ENCODE data around the gene FPR1.

FPR1 gene

DNA sequence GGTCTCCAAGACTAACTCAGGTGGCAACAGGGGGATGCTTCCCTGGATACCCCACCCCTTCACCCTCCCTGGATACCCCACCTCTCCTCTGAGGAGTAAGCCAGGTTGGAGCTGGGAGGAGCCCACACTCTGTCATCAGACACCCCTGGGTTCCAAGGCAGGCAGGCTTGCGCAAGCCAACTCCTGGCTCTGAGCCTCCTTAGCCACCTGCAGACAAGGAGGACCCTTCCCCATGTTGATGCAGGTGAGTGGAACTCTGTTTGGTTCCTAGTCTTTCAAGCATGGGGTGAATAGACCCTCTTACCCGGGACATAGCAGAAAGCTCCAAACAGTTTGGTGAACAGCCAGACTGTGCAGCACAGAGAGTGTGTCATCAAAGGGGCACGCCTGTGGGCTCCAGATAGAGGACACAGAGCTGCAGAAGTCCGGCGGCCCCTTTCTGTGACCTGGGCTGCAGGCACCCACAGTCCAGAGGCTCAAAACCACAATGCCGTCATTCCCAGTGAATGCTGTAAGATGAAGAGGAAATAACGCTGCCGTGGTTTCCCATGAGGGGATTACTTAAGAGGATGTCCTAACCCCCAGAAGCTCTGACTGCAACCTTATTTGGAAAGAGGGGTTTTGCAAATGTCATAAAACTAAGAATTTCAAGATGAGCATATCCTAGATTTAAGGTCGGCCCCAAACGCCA, 15.8 kb downstream of the FPR1 start:
- no peak for DNase-seq

DNA sequence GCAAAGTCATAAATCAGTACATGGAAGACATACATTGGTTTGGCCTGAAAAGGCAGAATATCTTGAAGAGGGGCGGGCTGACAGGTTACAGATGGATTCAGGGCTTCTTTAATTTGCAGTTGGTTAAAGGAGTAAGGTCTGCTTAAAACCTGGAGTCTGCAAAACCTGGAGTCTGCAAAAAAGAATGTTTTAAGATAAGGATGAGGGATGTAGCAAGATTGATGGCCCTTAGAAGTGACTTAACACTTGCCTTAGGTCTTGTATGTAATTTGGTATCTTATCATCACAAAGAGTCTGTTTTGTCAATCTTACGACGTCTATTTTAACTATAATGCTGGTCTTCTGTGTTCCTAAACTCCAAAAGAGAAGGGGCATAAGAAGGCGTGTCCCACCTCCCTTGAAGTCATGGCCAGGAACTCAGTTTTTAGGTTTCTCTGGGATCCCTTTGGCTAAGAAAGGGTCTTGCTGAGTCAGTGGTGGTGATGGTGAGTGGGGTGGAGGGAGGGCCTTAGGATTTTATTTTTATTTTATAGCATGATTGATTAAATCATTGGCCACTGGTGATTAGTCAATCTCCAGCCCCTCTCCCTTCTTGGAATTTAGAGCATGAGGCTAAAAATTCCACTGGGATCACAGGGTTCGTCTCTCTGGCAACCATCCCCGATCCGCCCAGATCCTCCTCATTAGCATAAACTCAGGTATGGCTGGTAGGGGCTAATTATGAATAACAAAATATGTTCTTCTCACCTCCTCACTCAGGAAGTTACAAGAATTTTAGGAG, 17.7 kb downstream of the FPR1 start:
- DNase-seq, result no peak

DNA sequence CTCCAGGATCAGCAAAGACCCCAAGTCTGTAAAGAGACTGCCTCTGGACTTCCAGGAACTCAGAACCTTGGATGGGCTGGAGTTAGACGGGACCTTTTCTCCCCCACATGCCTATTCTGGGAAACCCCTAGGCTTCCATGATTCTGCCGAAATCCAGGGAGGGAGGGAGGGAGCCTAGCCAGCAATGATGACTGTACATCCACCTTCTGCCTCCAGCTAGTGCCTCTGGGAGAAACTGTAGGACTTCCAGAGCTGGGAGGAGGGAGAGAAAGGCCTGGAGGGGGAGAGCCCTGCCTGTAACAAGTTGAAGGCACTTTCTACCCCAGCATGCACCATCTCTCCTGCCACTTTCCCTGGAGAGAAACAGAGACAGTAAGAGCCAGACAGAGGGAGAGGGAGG, 21.9 kb downstream of the FPR1 start:
- DNase-seq, result no peak

DNA sequence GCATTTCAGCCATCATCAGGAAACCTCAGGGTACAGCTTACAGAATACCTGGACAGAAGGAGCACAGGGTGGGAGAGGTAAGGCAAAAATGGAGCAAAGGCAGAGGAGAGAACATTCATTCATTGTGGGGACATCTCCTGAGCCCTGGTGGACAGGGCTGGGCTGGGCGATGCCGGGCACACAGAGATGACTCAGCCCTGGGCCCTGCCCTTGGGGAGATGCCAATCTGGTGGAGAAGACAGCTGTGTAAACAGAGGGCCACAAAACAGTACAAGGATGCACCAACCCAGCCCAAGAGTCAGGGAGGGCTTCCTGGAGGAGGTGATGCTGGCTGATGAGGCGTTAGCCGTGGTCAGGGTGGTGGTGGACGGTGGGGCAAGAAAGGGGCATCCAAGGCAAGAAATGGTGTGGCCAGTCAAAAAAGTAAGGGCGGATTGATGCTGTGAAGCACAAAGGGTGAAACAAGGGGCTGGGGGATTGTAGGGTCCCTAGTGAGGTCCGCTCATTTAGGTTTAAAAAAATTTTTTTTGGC, 24.3 kb downstream of the FPR1 start:
- no peak for DNase-seq

DNA sequence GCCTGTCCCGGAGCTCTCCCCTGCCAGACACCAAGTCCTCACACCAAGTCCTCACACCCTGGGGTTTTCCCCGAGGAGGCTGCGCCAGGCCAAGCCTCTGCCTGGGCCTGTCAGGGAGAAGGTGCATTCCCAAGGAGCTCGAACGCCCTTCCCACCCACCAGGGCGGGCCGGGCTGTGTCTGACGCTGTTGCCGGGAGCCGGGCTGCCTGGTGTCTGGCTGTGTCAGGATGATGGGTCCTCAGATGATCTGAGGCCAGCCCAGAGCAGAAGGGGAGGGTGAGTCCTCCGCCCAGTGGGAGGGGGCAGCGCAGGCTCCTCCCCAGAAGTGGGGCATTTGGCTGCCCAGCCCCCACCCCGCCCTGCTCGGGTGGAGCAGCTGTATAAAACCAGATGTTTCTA, 25.6 kb downstream of the FPR1 start:
- no peak for DNase-seq

DNA sequence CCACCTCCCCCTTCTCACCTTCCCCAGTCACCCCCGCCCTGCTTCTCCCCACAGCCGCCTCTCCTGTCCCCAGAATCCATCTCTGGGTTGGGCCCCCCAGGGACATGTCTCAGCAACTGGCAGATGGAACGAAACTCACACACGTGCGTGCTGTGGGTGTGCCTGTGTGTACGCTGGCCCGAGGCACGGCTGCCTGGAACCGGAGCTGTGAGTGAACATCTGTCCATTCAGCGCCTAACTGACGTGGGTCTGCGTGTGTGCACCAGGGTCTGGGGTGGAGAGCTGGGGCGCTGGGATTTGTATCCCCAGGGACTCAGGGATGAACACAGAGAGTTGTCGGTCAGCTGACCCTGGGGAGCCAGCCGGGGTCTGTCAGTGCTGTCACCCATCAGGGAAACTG, 27.1 kb downstream of the FPR1 start:
- no peak for DNase-seq

DNA sequence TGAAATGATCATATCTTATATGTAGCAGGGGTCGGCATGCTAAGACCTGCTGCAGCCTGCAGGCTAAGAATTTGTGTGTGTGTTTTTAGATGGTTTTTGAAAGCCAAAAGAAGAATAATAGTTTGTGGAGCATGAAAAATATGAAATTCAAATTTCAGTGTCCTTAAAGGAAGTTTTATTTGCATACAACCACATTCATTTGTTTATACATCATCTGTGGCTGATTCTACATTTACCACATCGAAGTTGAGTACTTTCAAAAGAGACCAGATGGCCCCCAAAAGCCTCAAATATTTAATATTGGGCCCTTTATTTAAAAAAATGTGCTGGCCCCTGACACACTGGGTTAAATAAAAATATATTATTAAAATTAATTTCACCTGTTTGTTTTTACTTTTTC, 29.2 kb downstream of the FPR1 start:
- no peak for DNase-seq

DNA sequence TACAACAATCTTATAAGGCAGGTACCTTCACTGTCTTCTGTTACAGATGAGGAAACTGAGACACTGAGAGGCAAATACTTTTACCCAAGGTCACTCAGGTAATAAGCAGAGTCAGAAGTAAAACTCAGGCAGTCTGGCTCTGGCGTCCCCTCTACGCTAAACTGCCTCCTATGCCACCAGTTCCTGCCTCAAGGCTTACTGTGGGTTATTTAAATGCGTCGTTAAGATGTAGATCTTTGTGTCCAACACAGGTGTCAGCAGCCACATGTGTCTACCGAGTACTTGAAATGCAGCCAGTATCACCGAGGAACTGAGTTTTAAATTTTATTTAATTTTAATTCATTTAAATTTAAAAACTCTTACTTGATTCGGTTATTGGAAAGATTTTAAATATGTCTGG, 29.8 kb downstream of the FPR1 start:
- no peak for DNase-seq

DNA sequence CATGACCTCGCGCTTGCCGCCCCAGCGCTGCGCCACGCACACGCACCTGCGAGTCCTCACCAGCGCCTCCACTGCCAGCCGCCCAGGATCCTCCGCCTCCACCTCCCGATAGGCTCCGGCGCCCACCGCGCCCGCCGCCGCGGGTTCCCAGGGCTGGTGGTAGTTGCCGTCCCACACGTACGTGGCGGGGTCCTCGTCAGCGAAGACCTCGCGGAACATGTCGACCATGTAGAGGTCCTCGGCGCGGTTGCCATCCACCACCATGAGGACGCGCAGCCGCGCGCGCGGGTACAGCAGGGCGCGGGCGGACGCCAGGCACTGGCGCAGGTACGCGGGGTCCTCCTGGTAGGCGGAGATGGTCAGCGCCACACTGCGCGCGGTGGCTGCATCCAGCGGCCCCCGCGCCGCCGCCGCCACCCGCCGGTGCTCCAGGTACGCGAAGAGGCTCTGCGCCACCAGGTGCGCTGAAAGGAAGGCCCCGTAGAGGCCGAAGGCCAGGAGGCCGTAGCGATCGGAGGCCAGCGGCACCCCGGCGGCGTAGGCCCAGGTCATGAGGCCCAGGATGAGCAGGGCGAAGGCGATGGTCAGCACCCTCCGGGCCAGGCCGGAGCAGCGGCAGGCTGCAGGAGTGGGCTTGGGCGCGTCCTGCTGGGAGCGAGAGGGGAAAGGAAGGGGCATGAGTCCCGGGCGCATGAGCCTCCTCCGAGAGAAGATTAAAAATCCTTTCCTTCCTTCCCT, 32.3 kb downstream of the FPR1 start:
- no peak for DNase-seq

DNA sequence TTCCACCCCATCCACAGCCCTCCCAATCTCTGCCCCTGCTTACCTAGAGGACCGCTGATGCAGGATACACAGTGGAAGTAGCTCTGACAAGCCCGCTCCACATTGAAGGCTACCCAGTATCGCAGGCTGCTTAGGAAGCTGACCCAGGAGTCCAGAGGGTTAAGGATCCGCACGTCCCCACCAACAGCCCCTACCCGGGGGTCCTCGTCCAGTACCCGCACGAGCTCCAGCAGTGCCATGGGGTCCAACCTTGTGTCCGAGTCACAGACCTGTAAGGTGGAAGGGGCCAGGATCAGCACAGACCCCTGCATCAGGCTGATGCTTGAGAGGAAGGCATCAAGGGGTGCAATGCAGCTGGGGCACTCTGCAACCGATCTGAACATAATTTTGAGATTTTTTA, 34.8 kb downstream of the FPR1 start:
- no peak for DNase-seq

DNA sequence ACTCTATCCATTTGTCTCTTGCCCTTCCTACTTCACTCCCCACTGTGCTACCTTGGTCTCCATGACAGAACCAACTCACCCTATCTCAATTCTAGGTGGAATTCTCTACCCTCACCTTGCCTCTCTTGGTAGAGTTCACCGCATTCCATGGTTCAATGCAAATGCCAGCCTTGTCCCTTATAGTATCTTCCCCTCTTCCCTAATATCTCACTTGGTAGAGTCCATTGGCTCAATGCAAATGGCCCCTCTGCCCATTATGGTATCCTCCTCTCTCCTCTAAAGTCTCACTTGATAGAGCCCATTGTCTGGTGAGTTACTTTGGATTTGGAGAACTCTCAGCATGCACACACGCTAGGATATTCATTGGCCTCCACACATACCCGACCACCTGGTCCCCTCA, 35.8 kb downstream of the FPR1 start:
- DNase-seq, result no peak

DNA sequence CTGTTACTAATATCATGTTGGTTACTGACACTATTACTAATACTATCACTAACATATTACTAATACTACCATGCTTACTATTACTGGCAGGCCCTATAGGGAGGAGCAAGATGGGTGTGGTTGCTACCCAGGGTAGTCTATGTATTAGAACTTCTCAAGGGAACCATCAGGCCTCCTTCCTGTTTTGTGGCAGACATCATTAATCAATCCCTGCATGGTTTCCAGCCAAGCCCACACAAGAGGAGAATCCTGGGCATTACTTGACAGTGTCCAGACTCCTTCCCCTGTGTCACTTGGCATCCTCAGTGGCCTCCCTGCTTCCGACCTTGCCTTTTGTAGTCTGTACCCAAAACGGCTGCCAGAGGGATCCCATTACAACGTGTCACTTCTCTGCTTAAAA, 36.8 kb downstream of the FPR1 start:
- no peak for DNase-seq

DNA sequence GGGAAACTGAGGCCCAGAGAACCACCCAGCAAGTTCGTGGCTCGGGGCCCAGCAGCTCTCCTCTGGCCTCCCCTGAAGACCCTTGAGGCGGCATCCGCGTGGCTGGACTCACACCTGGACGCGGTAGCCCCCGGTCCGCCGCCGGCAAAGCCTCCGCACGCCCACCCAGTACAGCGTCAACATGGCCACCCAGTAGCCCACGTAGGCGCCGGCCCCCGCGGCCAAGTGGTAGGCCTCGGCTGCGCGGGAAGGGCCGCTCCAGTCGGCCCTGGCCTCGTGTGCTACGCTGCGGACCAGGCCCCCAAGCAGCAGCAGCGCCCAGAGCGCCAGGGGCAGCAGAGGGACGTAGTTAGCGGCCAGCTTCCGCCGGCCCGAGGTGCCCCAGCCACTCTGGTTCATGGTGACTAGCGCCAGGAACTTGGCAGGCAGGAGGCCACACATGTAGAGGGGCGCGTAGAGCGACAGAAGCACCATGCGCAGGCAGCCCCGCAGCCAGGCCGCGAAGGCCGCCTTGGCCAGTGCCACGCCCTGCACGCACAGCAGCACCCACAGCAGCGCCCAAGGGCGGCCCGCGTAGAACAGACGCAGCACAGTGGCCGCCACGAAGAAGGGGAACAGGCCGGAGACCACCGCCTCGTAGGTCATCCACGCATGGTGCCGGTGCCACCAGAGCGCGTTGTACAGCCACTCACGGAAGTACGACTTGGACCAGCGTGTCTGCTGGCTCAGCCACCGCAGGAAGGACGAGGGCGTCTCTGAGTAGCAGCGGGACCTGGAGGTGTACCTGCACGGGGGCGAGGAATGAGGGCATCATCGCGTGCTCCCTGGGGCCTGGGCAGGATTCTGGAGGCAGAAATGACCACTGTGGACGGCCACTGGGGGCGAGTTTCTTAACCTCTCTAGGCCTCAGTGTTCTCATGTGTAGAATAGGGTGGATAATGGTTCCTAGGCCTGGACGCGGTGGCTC, 38.1 kb downstream of the FPR1 start:
- DNase-seq, result no peak

DNA sequence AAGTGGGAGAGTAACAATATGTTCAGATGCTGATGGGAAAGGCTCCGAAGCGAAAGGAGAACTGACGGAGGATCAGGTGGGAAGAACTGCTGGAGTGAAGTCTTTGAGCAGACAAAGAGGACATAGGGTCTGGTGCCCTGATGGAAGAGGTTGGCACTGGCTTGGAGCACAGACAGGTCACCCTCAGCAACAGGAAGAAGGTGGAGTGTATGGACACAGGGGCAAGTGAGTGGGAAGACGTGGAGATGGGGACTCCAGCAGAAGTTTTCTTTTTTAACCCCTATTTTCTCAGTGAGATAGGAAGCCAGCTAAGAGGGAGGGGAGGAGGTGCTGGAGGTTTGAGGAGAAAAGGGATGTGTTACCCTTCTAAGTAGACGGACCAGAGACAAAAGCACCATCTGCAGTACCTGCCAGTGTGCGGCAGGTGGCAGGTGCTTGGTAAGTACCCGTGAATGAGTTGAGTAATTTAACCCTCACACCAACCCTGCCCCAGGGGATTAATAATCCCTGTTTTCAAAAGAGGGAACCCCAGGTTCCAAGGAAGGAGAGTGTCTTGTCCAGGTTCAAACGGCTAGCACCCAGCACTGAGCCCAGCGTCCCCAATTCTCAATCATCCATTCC, 39.1 kb downstream of the FPR1 start:
- peak; percentile 34 for DNase-seq

DNA sequence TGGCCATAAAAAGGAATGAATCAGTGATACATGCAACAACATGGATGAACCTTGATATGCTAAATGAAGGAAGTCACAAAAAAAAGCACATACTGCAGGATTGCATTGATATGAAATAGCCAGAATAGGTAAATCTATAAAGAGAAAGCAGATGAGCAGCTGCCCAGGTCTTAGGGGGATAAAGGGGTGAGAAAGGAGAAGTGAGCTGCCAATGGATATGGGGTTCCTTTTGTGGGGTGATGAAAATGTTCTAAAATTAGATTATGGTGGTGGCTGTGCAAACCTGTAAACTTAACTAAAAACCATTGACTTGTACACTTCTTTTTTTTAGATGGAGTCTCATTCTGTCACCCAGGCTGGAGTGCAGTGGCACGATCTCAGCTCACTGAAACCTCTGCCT, 40.0 kb downstream of the FPR1 start:
- DNase-seq, result no peak

DNA sequence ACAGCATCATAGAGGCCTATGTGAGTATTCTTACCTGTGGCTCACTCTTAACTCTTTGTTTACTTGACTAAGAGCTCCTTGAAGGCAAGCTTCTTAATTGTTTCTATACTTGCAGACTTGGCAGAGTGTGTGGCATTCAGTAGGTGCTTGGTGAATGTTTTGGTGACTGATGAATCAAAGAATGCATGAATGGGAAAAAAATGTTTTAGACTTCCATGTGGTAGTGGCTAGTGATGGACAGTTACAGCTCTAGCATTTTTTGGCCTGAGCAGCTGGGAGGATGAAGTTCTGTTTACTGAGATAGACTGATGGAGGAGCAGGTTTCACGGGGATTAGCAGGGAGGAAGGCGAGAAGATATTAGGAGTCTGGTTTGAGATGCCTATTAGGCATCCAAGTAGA, 41.5 kb downstream of the FPR1 start:
- DNase-seq, result no peak

DNA sequence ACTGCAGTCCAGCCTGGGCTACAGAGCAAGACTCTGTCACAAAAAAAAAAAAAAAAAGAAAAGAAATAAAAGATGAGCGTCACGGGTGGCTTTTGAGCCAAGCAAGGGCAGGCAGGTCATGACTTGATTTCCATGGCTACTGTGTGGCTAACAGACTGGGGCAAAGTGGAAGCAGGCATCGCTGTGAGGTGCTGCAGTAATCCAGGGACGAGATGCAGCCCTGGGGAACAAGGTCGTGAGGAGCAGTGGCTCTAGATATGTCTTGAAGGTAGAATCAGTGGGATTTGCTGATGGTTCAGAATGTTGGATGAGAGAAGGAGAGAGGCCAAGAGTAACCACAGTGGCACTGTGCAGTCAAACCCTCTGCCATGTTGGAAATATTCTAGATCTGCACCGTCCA, 42.1 kb downstream of the FPR1 start:
- no peak for DNase-seq

DNA sequence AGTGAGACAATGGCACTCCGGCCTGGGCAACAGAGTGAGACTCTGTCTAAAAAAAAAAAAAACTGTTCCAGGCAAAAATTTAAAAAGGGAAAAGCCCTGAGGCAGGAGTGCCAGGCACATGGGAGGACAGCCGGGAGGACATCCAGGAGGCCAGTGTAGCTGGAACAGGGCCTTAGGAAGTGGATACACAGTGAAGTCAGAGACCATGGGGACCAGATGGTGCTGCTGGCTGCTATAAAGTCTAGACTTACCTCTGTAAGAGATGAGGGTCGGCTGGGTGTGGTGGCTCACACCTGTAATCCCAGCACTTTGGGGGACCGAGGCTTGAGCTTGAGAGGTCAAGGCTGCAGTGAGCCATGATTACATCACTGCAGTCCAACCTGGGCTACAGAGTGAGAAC, 42.9 kb downstream of the FPR1 start:
- DNase-seq, result no peak

DNA sequence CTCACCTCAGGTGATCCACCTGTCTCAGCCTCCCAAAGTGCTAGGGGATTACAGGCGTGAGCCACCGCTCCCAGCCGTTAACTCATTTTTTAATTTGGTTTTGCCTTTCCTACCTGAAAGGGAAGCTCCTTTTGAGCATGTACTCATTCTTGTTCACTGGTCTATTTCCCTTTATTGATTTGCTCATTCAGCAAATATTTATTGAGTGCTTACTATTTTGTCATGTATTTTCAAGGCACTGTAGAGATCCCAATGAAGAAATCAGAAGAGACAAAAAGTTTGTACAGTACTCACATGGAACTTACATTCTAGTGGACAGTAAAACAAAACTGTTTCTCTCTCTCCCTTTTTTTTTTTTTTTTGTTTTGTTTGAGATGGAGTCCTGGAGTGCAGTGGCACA, 44.8 kb downstream of the FPR1 start:
- DNase-seq, result no peak

DNA sequence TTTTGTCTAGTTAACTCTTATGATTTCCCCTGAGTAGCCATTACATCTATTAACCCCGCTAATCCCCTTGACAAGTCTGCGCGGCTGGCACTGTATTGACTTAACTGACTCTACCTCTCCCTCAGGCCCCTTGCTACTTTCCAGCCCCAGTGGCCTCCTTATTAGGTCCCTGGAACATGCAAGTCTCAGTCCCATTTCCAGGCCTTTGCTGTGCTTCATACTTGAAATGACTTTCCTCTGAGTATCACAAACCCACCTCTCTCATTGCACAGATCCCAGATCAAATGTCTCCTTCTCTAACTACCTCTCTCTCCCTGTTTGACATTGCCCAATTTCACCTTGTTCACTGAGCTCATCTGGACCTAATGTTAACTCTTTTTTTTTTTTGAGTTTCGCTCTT, 45.4 kb downstream of the FPR1 start:
- DNase-seq, result no peak

DNA sequence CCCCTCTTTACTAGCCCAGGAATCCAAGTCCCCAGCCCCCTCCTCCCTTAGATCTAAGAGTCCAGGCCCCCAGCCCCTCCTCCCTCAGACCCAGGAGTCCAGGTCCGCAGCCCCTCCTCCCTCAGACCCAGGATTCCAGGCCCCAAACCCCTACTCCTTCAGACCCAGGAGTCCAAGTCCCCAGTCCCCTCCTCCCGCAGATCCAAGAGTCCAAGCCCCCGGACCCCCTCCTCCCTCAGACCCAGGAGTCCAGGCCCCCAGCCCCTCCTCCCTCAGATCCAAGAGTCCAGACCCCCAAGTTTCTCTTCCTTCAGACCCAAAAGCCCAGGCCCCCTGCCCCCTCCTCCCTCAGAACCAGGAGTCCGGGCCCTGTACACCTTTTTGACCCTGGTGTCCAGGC, 47.1 kb downstream of the FPR1 start:
- no peak for DNase-seq
